ENCODE results near the gene ANKRD33.

The ANKRD33 gene

GRCh38 chr12:51855586-51856428 lies 32.1 kb upstream of the ANKRD33 start:
- DNase-seq: no peak

DNA sequence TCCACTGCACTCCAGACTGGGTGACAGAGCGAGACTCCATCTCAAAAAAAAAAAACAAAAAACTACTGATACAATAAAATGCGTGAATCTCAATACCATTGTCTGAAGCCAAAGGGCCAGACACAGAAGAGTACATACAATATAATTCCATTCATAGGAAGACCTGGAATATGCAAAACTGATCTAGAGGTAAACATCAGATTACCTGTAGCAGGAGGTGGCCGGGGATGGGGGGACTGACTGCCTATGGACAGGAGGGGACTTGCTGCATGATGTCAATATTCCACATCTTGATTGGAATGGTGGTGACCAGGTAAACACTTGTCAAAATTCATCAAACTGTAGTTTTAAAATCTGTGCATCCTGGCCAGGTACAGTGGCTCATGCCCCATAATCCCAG lies 26.9 kb upstream of the ANKRD33 start:
- no peak for DNase-seq

- no peak for DNase-seq
Observed at GRCh38 chr12:51862947-51863346, 25.0 kb upstream of the ANKRD33 start.

DNA sequence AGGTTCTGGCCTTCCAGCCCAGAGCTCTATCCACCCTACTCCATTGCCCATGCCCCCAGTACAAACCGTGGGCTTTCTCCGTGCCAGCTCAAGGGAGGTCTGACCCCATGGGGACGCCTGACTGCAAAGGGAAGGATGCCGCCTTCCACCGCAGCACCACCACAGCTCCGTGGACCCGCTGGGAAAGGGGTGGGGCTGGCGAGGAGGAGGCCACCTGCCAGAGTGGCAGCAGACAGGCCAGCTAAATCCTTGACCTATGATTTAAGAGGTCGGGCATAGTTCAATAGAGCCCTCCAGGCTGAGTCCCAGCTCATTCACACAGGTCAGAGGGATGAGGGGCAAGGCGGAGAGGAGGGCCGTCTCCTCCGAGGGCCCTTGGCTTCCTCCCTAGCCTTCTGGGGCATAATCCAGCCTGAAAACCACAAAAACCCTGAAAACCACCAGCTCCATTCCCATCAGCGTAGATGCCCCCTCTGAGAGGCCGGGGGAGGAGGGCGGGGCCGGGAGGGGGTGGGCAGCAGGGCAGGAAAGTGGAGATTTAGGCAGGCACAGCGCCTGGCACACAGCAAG lies 24.5 kb upstream of the ANKRD33 start:
- DNase-seq: no peak

- peak in 29 of 56 donors; percentile 9 to 80 (median 41) for DNase-seq
Observed at GRCh38 chr12:51863933-51864832, 23.7 kb upstream of the ANKRD33 start.

DNA sequence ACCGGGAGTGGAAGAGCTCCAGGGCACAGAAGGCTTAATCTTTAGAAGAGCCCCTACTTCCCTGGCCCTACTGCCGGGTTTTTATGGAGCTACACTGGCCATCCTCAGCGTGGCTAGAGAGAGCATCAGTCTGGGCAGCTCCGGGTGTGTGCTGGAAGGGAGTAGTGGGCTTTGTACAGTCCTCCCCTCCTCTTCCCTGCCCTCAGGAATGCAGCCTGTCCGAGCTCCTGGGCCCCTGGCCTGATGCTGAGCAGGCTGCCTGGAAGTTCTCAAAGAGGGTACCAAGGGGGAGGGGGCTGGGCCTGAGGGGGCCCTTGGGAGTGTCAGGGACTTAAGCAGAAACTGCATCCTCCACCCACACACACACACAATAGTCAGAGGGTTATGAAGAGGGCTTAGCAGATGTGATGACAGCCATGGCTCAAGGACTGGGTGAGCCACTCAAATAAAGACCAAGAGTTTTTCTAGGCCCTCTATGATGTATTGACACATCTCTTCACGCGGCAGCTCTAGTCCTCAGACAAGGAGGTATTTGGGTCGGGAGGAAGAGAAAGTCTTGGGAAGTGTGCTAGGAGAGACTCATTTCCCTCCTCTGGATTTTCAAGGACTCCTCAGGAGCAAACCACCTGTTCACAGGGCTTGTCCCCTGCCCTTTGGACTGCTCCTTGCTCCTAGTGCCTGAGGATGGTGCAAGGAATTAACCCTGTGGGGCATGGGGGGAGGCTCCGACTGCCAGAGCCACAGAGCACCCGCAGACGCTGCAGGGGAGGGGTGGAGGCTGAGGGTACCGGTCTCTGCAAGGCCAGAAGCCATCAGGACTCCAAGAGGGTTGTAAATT lies 22.9 kb upstream of the ANKRD33 start:
- DNase-seq: no peak

GRCh38 chr12:51865757-51866270 lies 22.1 kb upstream of the ANKRD33 start:
- DNase-seq: no peak

- DNase-seq: no peak
Observed at GRCh38 chr12:51866324-51866723, 21.6 kb upstream of the ANKRD33 start.

GRCh38 chr12:51866762-51867161 lies 21.1 kb upstream of the ANKRD33 start:
- DNase-seq: no peak

- DNase-seq: no peak
Observed at GRCh38 chr12:51867371-51867770, 20.5 kb upstream of the ANKRD33 start.

GRCh38 chr12:51867796-51868428 lies 20.0 kb upstream of the ANKRD33 start:
- no peak for DNase-seq

DNA sequence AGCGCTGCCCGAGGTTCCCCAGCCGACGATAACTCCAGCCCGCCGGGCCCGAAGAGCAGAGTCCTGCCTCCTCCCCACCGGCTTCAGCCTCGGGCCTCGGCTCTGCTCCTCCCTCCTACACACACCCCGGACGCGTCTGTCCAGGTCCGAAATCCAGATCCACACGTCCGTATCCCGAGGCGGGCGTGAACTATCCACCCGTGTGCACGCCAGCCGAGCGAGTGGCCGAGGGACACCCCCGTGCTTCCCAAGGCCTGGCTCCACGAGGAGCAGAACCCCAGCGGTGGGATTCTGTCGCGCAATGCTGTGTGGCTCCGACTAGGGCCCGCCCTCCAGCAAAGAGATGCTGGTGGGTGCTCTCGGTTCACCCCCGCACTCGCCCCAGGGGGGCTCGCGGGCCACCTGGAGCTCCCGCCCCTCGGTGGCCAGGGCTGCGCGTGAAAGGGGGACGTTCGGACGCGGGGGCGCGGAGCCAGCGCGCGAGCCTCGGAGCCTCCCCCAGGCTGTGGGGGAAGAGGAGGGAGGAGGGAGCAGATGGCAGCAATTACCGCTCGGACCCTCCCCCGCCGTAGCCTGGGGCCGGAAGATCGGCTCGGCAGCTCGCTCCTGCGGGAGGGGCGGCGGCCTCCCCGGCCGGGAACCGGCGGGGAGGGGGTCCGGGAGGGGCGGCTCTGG lies 18.9 kb upstream of the ANKRD33 start:
- DNase-seq: peak in 4 of 56 donors; percentile 15 to 84 (median 50)

DNA sequence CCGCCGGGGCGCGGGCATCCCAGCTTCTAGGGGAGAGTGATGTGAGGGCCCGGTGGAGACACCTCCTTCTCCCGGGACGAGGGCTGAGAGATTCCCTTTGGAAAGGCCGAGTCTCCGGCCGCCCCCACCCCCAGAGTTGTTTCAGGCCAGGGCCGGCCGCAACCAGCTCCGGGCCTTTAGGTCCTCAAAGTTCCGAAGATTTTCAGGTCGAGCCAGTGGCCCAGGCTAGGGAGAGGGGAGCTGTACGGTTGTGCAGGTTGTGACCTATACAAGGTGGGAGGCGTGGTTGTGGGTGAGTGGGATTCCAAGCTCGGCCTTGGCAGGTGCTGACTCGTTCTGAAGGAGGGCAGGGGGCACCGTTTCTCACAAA lies 18.4 kb upstream of the ANKRD33 start:
- DNase-seq: no peak

- peak in 1 of 56 donors; percentile 20 for DNase-seq
Observed at GRCh38 chr12:51869931-51870330, 18.0 kb upstream of the ANKRD33 start.

DNA sequence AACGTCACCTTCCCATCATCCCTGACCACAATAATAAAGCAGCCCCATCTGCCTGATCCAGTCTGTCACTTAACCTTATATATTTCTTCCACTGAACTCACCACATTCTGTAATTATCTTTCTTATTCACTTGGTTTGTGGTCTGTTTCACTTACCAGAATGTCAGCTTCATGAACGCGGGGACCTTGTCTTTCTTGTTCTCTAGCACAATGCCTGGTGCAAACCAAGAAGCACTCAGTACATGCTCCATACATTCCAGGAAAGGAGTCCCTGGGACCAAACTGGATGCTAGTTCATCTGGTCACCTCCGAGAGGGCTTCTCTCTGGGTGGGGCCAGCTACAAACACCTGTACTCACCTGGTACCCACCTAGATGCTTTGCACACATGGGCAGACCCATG lies 17.4 kb upstream of the ANKRD33 start:
- DNase-seq: no peak

DNA sequence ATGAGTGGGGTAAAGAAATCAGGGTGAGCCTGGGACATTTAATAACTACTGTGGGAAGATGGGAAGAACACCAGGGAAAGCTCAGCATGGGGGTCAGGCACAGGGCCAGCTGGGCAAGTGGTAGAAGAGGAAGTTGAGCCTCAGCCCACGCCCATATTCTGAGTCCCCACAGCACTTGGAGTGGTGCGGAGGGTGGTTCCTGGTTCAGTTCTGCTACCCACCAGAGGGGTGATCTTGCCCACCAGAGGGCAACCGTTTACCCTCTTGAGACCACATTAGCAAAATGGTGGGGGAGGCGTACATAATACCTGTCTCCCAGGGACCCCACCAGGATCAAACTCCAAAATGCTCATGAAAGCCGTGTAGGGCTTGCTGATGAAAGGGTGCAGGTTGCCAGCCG lies 16.8 kb upstream of the ANKRD33 start:
- DNase-seq: peak in 2 of 56 donors; percentile 5 to 16

DNA sequence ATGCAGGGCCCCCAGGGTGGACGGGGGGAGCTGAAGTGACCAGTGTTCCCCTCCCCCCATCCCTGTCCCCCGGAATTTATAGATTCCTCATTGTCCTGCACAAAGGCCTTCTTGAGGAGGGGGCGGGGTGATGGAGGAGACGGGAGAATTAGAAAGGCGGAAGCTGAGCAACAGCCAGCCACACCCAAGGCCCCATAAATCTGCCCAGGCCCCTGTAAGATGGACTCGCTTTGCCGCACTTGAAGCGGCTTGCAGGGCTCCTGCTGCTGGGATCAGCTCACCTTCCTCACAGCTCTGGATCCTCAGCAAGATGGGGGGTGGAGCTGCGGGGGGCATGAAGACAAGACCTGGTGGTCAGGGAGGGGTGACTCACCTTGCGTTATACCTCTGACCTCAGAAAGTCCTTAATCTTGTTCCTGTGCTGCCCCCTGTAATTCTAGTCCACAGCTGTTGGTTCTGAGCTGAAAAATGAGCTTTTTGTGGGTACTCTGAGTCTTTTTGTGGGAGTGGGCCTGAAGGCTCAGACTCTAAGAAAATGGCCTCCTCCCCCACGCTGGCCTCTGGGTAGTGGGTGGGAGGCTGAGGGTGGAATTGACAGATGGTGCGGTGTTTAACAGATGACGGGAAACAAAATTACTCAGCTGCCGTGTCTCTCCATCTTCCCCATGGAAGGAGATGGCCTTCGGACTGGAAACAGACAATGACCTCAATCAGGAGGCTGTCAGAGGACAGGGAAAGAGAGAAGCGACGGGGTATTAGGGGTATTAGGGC lies 15.8 kb upstream of the ANKRD33 start:
- no peak for DNase-seq

- no peak for DNase-seq
Observed at GRCh38 chr12:51872689-51872981, 15.3 kb upstream of the ANKRD33 start.
